Endothelial cell of umbilical vein (primary cell): ENCODE measurements around the gene DCP2. TPM values are rescaled to one million over a fixed set of nuclear protein-coding genes. Genes with fewer than 3 reads are reported as not detected.

Experiments
- BruUV-seq: library from RNA; stranded (reverse); fragments of 400-500 nt; replicated peaks from 2 replicates; lab custom pipeline; 2021; lab: Mats Ljungman, UMichigan
- CTCF ChIA-PET: fragments of 300-600, 350-600 bp; sonication (Branson Sonifier 250); formaldehyde crosslinking; loops from one replicate; lab custom pipeline; 2021; ENCODE audit warnings: antibody characterized with exemption, inconsistent platforms; lab: Charles Lee
- POLR2A ChIA-PET: fragments of 300-600, 350-600 bp; sonication (Branson Sonifier 250); formaldehyde crosslinking; loops from one replicate; lab custom pipeline; 2021; ENCODE audit warnings: antibody characterized with exemption, inconsistent platforms; lab: Charles Lee
- DNase-seq: peaks from one replicate; pipeline ENCODE4 v3.0.0-alpha.2; 2011; ENCODE audit warnings: low read depth, low spot score
- FAIRE-seq: peaks from 2 replicates; lab custom pipeline; 2011; peaks lifted over from hg19 to GRCh38; lab: Jason Lieb, UNC
- H2AFZ ChIP-seq: 2 replicates; pipeline ENCODE4 v1.6.0; 2012; ENCODE audit warnings: low read depth, low read length, control low read depth, inconsistent platforms
- H3K27ac ChIP-seq: 2 replicates; pipeline ENCODE4 v1.5.1; 2011; ENCODE audit warnings: low read depth, mild to moderate bottlenecking, control low read depth, low read length, moderate library complexity; ENCODE audit not compliant: insufficient read depth
- H3K27me3 ChIP-seq, 2 experiments: 2 replicates each; pipeline versions ENCODE4 v1.6.0 to v1.6.1; 2011; ENCODE audit warnings: low read length in 2 of 2, mixed read lengths in 1 of 2; ENCODE audit not compliant: control insufficient read depth in 2 of 2, insufficient read depth in 2 of 2
- H3K36me3 ChIP-seq, 2 experiments: 2 replicates in 1 of 2; 3 replicates in 1 of 2; pipeline ENCODE4 v1.5.1; 2011; ENCODE audit warnings: low read length in 2 of 2, mild to moderate bottlenecking in 1 of 2, moderate library complexity in 1 of 2; ENCODE audit not compliant: control insufficient read depth in 2 of 2, insufficient read depth in 2 of 2; ENCODE audit errors: extremely low read depth in 1 of 2
- H3K4me1 ChIP-seq: 3 replicates; pipeline ENCODE4 v1.5.1; 2011; ENCODE audit warnings: mild to moderate bottlenecking, low read length; ENCODE audit not compliant: control insufficient read depth, insufficient read depth; ENCODE audit errors: extremely low read depth
- H3K4me2 ChIP-seq: 2 replicates; pipeline ENCODE4 v1.6.1; 2011; ENCODE audit warnings: low read length, control low read depth, mixed read lengths; ENCODE audit not compliant: insufficient read depth
- H3K4me3 ChIP-seq, 3 experiments: fragments of 200-600 bp in 1 of 3; sonication (generic), shearing (Covaris generic) in 1 of 3; replicated peaks in 1 of 3; 2 replicates each; pipeline ENCODE4 v1.5.1; 2011 to 2016; ENCODE audit warnings: control low read depth in 3 of 3, low read length in 3 of 3, mild to moderate bottlenecking in 2 of 3, inconsistent platforms in 1 of 3, low read depth in 1 of 3, moderate library complexity in 1 of 3; ENCODE audit not compliant: insufficient read depth in 1 of 3
- H3K79me2 ChIP-seq: 2 replicates; pipeline ENCODE4 v1.6.0; 2012; ENCODE audit warnings: low read length, inconsistent platforms; ENCODE audit not compliant: control insufficient read depth, insufficient read depth
- H3K9ac ChIP-seq: replicated peaks from 2 replicates; pipeline ENCODE3; 2011; ENCODE audit warnings: low read length, control low read depth; ENCODE audit not compliant: insufficient read depth; ENCODE audit errors: extremely low read depth
- H3K9me1 ChIP-seq: replicated peaks from 3 replicates; pipeline ENCODE4 v1.6.0; 2011; ENCODE audit warnings: mild to moderate bottlenecking, low read length; ENCODE audit not compliant: control insufficient read depth, insufficient read depth; ENCODE audit errors: extremely low read depth
- H3K9me3 ChIP-seq: replicated peaks from 2 replicates; pipeline ENCODE4 v1.5.1; 2012; ENCODE audit warnings: low read length, inconsistent platforms; ENCODE audit not compliant: control insufficient read depth, insufficient read depth
- H4K20me1 ChIP-seq: replicated peaks from 2 replicates; pipeline ENCODE3; 2011; ENCODE audit warnings: mild to moderate bottlenecking, low read length; ENCODE audit not compliant: control insufficient read depth, insufficient read depth; ENCODE audit errors: extremely low read depth
- CTCF ChIP-seq, 2 donors: IDR thresholded peaks; 1 replicate in 1 of 2; 2 replicates in 1 of 2; pipeline ENCODE4 v1.5.1; 2011; ENCODE audit warnings: low read length in 2 of 2, mild to moderate bottlenecking in 2 of 2, moderate library complexity in 2 of 2, control low read depth in 1 of 2, inconsistent platforms in 1 of 2, low read depth in 1 of 2; ENCODE audit not compliant: insufficient read depth in 1 of 2; ENCODE audit errors: extremely low read depth in 1 of 2
- EZH2 ChIP-seq: IDR thresholded peaks from 2 replicates; pipeline ENCODE4 v1.6.1; 2012; ENCODE audit warnings: borderline replicate concordance, low read depth, mild to moderate bottlenecking, moderate library complexity, low read length, inconsistent platforms; ENCODE audit not compliant: severe bottlenecking
- FOS ChIP-seq: IDR thresholded peaks from 2 replicates; pipeline ENCODE4 v1.6.1; 2011; ENCODE audit warnings: mild to moderate bottlenecking, low read length, moderate library complexity, borderline replicate concordance; ENCODE audit not compliant: insufficient read depth
- GATA2 ChIP-seq: IDR thresholded peaks from 2 replicates; pipeline ENCODE4 v1.7.0; 2011; ENCODE audit warnings: low read depth, mild to moderate bottlenecking, moderate library complexity, mixed read lengths, low read length; ENCODE audit not compliant: insufficient read length, insufficient read depth
- JUN ChIP-seq: IDR thresholded peaks from 2 replicates; pipeline ENCODE4 v1.6.1; 2011; ENCODE audit warnings: borderline replicate concordance, low read depth; ENCODE audit not compliant: insufficient read length, insufficient read depth
- MAX ChIP-seq: IDR thresholded peaks from 2 replicates; pipeline ENCODE4 v1.6.1; 2011; ENCODE audit not compliant: insufficient read depth, insufficient read length
- MYC ChIP-seq: IDR thresholded peaks from one replicate; pipeline ENCODE4 v1.6.1; 2011; ENCODE audit warnings: mild to moderate bottlenecking, low read depth, low read length
- POLR2A ChIP-seq: IDR thresholded peaks from 2 replicates; pipeline ENCODE4 v1.6.1; 2012; ENCODE audit warnings: low read depth, mild to moderate bottlenecking, control low read depth, low read length
- POLR2AphosphoS5 ChIP-seq: IDR thresholded peaks from 2 replicates; pipeline ENCODE4 v1.6.1; 2012; ENCODE audit warnings: low read depth, mild to moderate bottlenecking, control low read depth, low read length, moderate library complexity; ENCODE audit not compliant: insufficient read depth
- dilution Hi-C: fragments of 300-500 bp; cut with MboI; formaldehyde crosslinking; loops from one replicate; pipeline ENCODE4 v1.15.0; 2019; ENCODE audit warnings: low sequenced_read_pairs; ENCODE audit not compliant: extremely low pct_ligation_motif_present
- intact Hi-C: fragments of 100-400 bp; cut with micrococcal nuclease; formaldehyde crosslinking; loops from one replicate; pipeline ENCODE4 v1.10.0; 2022
- polyA plus RNA-seq, 4 experiments: library from polyadenylated mRNA; depleted of rRNA in 3 of 4; stranded (reverse) in 3 of 4; unstranded in 1 of 4; fragments of >200 nt; gene quantifications; 2 replicates each; pipeline versions ENCODE4 v1.2.1 to v1.2.3, GENCODE V29; 2011 to 2012; ENCODE audit warnings: missing spikeins in 1 of 4
- total RNA-seq: library from RNA; stranded (reverse); gene quantifications from 2 replicates; pipeline ENCODE4 v1.2.3, GENCODE V29; 2021

Gene DCP2
- total and polyA plus RNA-seq, 2 donors (not counting 3 experiments of a cell fraction or from before 2014, with no cell fraction given), result 11.3 to 60.0 TPM

- DNase-seq, result no peak
- FAIRE-seq, result no peak
- Histone ChIP-seq H3K27ac (no peak overlapping the region), H3K4me3 (no peak overlapping the region), H3K4me1 (peaks cover 6% of the 10 kb centered on the region), H3K27me3 (no peaks in the 10 kb centered on the region), H3K79me2 (no peaks in the 10 kb centered on the region), H3K36me3 (peaks cover 10 to 18% of the 10 kb centered on the region in 2 experiments), H3K4me2 (no peak overlapping the region), H3K9me3 (no peaks in the 10 kb centered on the region), H4K20me1 (no peaks in the 10 kb centered on the region), H3K9ac (no peak overlapping the region), H3K9me1 (no peaks in the 10 kb centered on the region), H2AFZ (no peak overlapping the region)
- TF ChIP-seq POLR2A (no peak), POLR2AphosphoS5 (no peak), GATA2 (no peak), MYC (no peak), FOS (no peak), JUN (no peak), CTCF (IDR thresholded peaks at IDR 0.05; ENCODE audit: extremely low read depth in 1 of 2, insufficient read depth in 1 of 2, low read depth in 1 of 2, low read length in 2 of 2) (no peak), EZH2 (no peak), MAX (no peak)
- no TSS peak for BruUV-seq
- CTCF ChIA-PET, result no interaction called here
- intact Hi-C loops, result no loop called here
- dilution Hi-C loops, result no loop called here
- POLR2A ChIA-PET, result no interaction called here
Observed at GRCh38 chr5:113065626-113066025, 89.0 kb downstream of the DCP2 start.
